H1 (cell line): ENCODE results near the gene PRPH2. TPM values are rescaled to one million over a fixed set of nuclear protein-coding genes. Genes with fewer than 3 reads are reported as not detected.

Experiments used
- ATF3 ChIP-seq: IDR thresholded peaks from 2 replicates; pipeline ENCODE4 v1.6.1; 2011; ENCODE audit warnings: low read depth, mild to moderate bottlenecking, low read length; ENCODE audit not compliant: insufficient read depth
- BRCA1 ChIP-seq: IDR thresholded peaks from 2 replicates; pipeline ENCODE4 v1.6.1; 2012; ENCODE audit warnings: low read depth, low read length, improper control_type of control experiment
- CEBPB ChIP-seq: IDR thresholded peaks from 2 replicates; pipeline ENCODE4 v1.6.1; 2012; ENCODE audit warnings: low read depth, low read length
- EP300 ChIP-seq, 2 experiments: IDR thresholded peaks; 1 replicate in 1 of 2; 2 replicates in 1 of 2; pipeline ENCODE4 v1.6.1; 2011 to 2012; ENCODE audit warnings: low read depth in 2 of 2, low read length in 2 of 2, mild to moderate bottlenecking in 2 of 2, borderline replicate concordance in 1 of 2, inconsistent platforms in 1 of 2, moderate library complexity in 1 of 2
- EZH2 ChIP-seq: fragments of 200-600 bp; sonication (generic); IDR thresholded peaks from 2 replicates; pipeline ENCODE4 v1.7.1; 2012; ENCODE audit warnings: low read depth, mild to moderate bottlenecking, moderate library complexity, low read length, inconsistent platforms; ENCODE audit not compliant: severe bottlenecking
- POLR2A ChIP-seq, 2 experiments: IDR thresholded peaks; 1 replicate in 1 of 2; 2 replicates in 1 of 2; pipeline ENCODE4 v1.6.1; 2011; ENCODE audit warnings: low read depth in 2 of 2, low read length in 2 of 2, mild to moderate bottlenecking in 2 of 2; ENCODE audit errors: control extremely low read depth in 1 of 2
- RFX5 ChIP-seq: IDR thresholded peaks from 2 replicates; pipeline ENCODE4 v1.6.1; 2011; ENCODE audit warnings: low read depth, low read length, improper control_type of control experiment, borderline replicate concordance
- TAF7 ChIP-seq: optimal IDR thresholded peaks from 2 replicates; pipeline ENCODE3; 2011; ENCODE audit warnings: low read depth, mild to moderate bottlenecking, inconsistent platforms, low read length, moderate library complexity, borderline replicate concordance
- polyA plus RNA-seq, 7 experiments: library from polyadenylated mRNA; depleted of rRNA in 3 of 7; stranded (reverse) in 5 of 7; unstranded in 2 of 7; fragments of >200 nt in 5 of 7; fragments of 200-250 nt in 2 of 7; gene quantifications; 1 replicate in 5 of 7; 2 replicates in 1 of 7; 4 replicates in 1 of 7; pipeline versions ENCODE4 v1.2.1 to v1.2.3, GENCODE V29; 2011 to 2013; ENCODE audit warnings: missing spikeins in 2 of 7, mixed read lengths in 2 of 7
- total RNA-seq: library from RNA; stranded (reverse); fragmentation: NEBNext Ultra II Directional; extraction: Animal tissue kit (Norgen Biotek cat#: 25700); gene quantifications from 2 replicates; pipeline ENCODE4 v1.2.1, GENCODE V29; 2021

Gene PRPH2
- total and polyA plus RNA-seq, 2 of the 8 experiments (the other 6 are each of a cell fraction or from before 2014, with no cell fraction given): 0.23 to 0.65 TPM

- TF ChIP-seq BRCA1 (no peak), CEBPB (no peak), RFX5 (no peak), POLR2A (IDR thresholded peaks at IDR 0.05; ENCODE audit: control extremely low read depth in 1 of 2, low read depth in 2 of 2, low read length in 2 of 2) (no peak), TAF7 (no peak), ATF3 (no peak), EP300 (IDR thresholded peaks at IDR 0.05; ENCODE audit: borderline replicate concordance in 1 of 2, low read depth in 2 of 2, low read length in 2 of 2) (no peak), EZH2 (no peak)
Measured at GRCh38 chr6:42727627-42728026, 5.2 kb upstream of the PRPH2 start (continued).
